Measurements from ENCODE around the gene TRMT112. TPM values are rescaled to one million over a fixed set of nuclear protein-coding genes. Genes with fewer than 3 reads are reported as not detected.
A peak's percentile ranks its signal among the peaks of the same experiment; 100 is the strongest.

Gene TRMT112
- total and polyA plus RNA-seq, 10 of the 15 experiments (the other 5 are each of a cell fraction or from before 2014, with no cell fraction given): 212 to 455 (median 308) TPM

DNA sequence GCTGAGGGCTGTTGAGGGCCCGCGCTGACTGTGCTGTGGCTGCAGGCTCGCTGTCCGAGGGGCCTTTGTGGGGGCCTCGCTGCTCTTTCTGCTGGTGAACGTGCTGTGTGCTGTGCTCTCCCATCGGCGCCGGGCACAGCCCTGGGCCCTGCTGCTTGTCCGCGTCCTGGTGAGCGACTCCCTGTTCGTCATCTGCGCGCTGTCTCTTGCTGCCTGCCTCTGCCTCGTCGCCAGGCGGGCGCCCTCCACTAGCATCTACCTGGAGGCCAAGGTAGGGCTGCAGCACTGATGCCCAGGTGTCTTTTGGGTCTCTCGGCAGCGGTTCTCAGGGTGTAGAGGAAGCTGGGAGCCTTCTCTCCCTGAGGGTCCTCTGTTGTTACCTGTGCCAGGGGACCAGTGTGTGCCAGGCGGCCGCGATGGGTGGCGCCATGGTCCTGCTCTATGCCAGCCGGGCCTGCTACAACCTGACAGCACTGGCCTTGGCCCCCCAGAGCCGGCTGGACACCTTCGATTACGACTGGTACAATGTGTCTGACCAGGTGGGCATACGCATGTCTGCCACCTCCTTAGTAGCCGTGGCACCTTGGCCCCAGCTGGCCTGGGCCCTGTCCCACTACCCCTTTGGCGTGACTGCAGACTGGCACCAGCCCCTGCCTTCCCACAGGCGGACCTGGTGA lies 29.5 kb downstream of the TRMT112 start:
- BruUV-seq (replicated peaks): no TSS peak
- no peak overlapping the region for H3K27ac ChIP-seq (ENCODE audit: control insufficient read depth, insufficient read depth)
- ChIA-PET RAD21 (ENCODE audit: unreplicated experiment) (no interaction called here), CTCF (interaction anchor here (0.9 to 2.3 kb wide), 3 partner anchors 13 to 83 kb away, joined by 3 to 7 read pairs (median 4); partner anchors contain the start of gene CATSPERZ), POLR2A (interaction anchor here (0.5 kb wide), 1 partner anchor 602 kb away, joined by 4 read pairs; no protein-coding TSS in a partner anchor), SMC1A (ENCODE audit: uncharacterized antibody, unreplicated experiment) (interaction anchor here (1.4 kb wide), 1 partner anchor 82 kb away, joined by 3 read pairs; no protein-coding TSS in a partner anchor)
- peaks cover under 1 to 5% of the 10 kb centered on the region in 2 experiments for H3K27me3 ChIP-seq (replicated peaks in 1 of 2; ENCODE audit: control insufficient read depth in 2 of 2, insufficient read depth in 2 of 2, low read length in 1 of 2)
- 87% methylated on average over 31 of the region's 33 CpGs for WGBS (ENCODE audit: insufficient coverage, insufficient replicate concordance, low lambda C conversion rate, missing lambda C conversion rate)
- H3K4me2 ChIP-seq (ENCODE audit: control insufficient read depth, insufficient read depth): no peak overlapping the region
- ATAC-seq (no peak), DNase-seq (ENCODE audit: low read depth, low spot score) (no peak), FAIRE-seq (no peak)
- H3K79me2 ChIP-seq (ENCODE audit: control insufficient read depth, insufficient read depth, low read length): peaks cover 15% of the 10 kb centered on the region
- H3K4me3 ChIP-seq: no peak overlapping the region
- H3K9me3 ChIP-seq (replicated peaks; ENCODE audit: control insufficient read depth, insufficient read depth, low read length): no peaks in the 10 kb centered on the region
- no peak for TF ChIP-seq TAF1 (IDR thresholded peaks at IDR 0.05; ENCODE audit: borderline replicate concordance, low read depth, low read length)
- in situ Hi-C loops (cut with MboI): no loop called here
- H3K9ac ChIP-seq (ENCODE audit: control insufficient read depth, insufficient read depth, low read length): no peak overlapping the region
- no peaks in the 10 kb centered on the region for H4K20me1 ChIP-seq (ENCODE audit: control insufficient read depth, insufficient read depth)
- intact Hi-C loops (cut with micrococcal nuclease; ENCODE audit: unreplicated experiment): no loop called here
- H3K4me1 ChIP-seq (ENCODE audit: control insufficient read depth, insufficient read depth, low read length): peaks cover 7% of the 10 kb centered on the region
- no peak overlapping the region for H2AFZ ChIP-seq (ENCODE audit: control insufficient read depth, low read depth, low read length)
- peaks cover 0 to 2% of the 10 kb centered on the region in 2 experiments; a peak in 2 of 4 replicates for H3K36me3 ChIP-seq (ENCODE audit: control insufficient read depth in 2 of 2, insufficient read depth in 2 of 2, low read length in 1 of 2)

DNA sequence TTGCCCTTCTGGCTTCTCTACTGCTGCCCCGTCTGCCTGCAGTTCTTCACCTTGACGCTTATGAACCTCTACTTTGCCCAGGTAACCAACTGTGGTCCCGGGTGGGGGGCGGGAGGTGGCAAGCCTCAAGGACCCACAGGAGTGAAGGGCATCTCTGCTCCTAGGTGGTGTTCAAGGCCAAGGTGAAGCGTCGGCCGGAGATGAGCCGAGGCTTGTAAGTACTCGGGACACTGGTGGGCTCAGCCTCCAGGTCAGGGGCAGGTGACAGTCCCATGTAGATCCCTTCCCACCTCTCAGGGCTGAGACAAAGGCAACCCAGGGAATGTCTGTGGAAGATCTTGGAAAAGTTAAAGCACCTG lies 30.6 kb downstream of the TRMT112 start:
- Histone ChIP-seq H3K9me3 (replicated peaks; ENCODE audit: control insufficient read depth, insufficient read depth, low read length) (no peaks in the 10 kb centered on the region), H3K9ac (ENCODE audit: control insufficient read depth, insufficient read depth, low read length) (no peak overlapping the region), H3K79me2 (ENCODE audit: control insufficient read depth, insufficient read depth, low read length) (peaks cover 15% of the 10 kb centered on the region), H4K20me1 (ENCODE audit: control insufficient read depth, insufficient read depth) (no peaks in the 10 kb centered on the region), H3K4me2 (ENCODE audit: control insufficient read depth, insufficient read depth) (peak overlapping the region; percentile 99), H3K27me3 (replicated peaks in 1 of 2; ENCODE audit: control insufficient read depth in 2 of 2, insufficient read depth in 2 of 2, low read length in 1 of 2) (no peaks in the 10 kb centered on the region; a peak in 2 of 4 replicates), H3K4me3 (no peak overlapping the region), H3K27ac (ENCODE audit: control insufficient read depth, insufficient read depth) (no peak overlapping the region), H3K36me3 (ENCODE audit: control insufficient read depth in 2 of 2, insufficient read depth in 2 of 2, low read length in 1 of 2) (peaks cover 0 to 2% of the 10 kb centered on the region in 2 experiments; a peak in 2 of 4 replicates), H3K4me1 (ENCODE audit: control insufficient read depth, insufficient read depth, low read length) (peaks cover 7% of the 10 kb centered on the region), H2AFZ (ENCODE audit: control insufficient read depth, low read depth, low read length) (no peak overlapping the region)
- RAD21 ChIA-PET (ENCODE audit: unreplicated experiment): no interaction called here
- intact Hi-C loops (cut with micrococcal nuclease; ENCODE audit: unreplicated experiment): no loop called here
- in situ Hi-C loops (cut with MboI): no loop called here
- ATAC-seq (no peak), DNase-seq (ENCODE audit: low read depth, low spot score) (no peak), FAIRE-seq (no peak)
- no TSS peak for BruUV-seq (replicated peaks)
- CTCF ChIA-PET: interaction anchor here (0.7 to 5.5 kb wide), 4 partner anchors 16 to 82 kb away, joined by 3 to 46 read pairs (median 4); partner anchors contain the start of genes CATSPERZ and ESRRA
- TF ChIP-seq BMI1 (IDR thresholded peaks at IDR 0.05; ENCODE audit: borderline replicate concordance) (no peak), CBX3 (IDR thresholded peaks at IDR 0.05; ENCODE audit: borderline replicate concordance, low read depth) (no peak)
- TF ChIP-seq, protein P1, sequence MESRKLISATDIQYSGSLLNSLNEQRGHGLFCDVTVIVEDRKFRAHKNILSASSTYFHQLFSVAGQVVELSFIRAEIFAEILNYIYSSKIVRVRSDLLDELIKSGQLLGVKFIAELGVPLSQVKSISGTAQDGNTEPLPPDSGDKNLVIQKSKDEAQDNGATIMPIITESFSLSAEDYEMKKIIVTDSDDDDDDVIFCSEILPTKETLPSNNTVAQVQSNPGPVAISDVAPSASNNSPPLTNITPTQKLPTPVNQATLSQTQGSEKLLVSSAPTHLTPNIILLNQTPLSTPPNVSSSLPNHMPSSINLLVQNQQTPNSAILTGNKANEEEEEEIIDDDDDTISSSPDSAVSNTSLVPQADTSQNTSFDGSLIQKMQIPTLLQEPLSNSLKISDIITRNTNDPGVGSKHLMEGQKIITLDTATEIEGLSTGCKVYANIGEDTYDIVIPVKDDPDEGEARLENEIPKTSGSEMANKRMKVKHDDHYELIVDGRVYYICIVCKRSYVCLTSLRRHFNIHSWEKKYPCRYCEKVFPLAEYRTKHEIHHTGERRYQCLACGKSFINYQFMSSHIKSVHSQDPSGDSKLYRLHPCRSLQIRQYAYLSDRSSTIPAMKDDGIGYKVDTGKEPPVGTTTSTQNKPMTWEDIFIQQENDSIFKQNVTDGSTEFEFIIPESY (IDR thresholded peaks at IDR 0.05): no peak
- SMC1A ChIA-PET (ENCODE audit: uncharacterized antibody, unreplicated experiment): interaction anchor here (1.1 to 1.4 kb wide), 2 partner anchors 15 to 81 kb away, joined by 3 read pairs; no protein-coding TSS in a partner anchor
- POLR2A ChIA-PET: no interaction called here
- 86% methylated on average over 9 of the region's 9 CpGs for WGBS (ENCODE audit: insufficient coverage, insufficient replicate concordance, low lambda C conversion rate, missing lambda C conversion rate)

All from GM12878 (cell line).